Ureter (tissue), 1 donor: ENCODE results near the gene MCEMP1. TPM values are rescaled to one million over a fixed set of nuclear protein-coding genes. Genes with fewer than 3 reads are reported as not detected.

Experiments
- DNase-seq: peaks from one replicate; pipeline ENCODE4 v3.0.0-alpha.2; 2020; ENCODE audit warnings: low spot score
- total RNA-seq: library from RNA; stranded (reverse); gene quantifications from one replicate; pipeline ENCODE4 v1.2.4, GENCODE V29; 2023
- donor health status: DM: yes; HTN: yes; CAD: no.

MCEMP1 gene
- total RNA-seq, 1 donor from 2014 or later = not detected

DNA sequence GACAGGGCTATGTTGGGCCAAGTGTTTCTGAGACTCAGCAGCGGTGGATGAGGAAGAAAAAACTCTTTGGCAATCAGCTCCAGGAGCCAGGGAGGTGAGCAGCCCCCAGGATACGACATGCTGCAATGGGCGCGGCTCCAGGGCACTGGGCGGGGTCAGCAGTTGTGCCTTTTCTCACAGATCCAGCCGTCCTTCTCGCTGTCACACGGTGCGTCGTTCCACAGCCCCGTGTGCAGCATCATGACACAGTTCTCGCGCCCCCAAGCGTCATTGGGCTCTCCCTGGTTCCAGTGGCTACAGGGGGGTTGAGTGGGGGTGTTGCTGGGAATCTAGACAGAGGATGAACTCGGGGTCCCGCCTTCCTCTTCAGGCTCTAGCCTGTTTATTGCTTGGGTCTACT is 52.3 kb downstream of the MCEMP1 start:
- no peak for DNase-seq

Other genes starting within 250 kb of the MCEMP1 start
- 7.8 TPM for gene PEX11G, start 188.1 kb upstream of the MCEMP1 start, total RNA-seq
- gene ZNF358, start 161.0 kb upstream of the MCEMP1 start, total RNA-seq = 34.3 TPM
- 20.0 TPM for gene MCOLN1, start 154.5 kb upstream of the MCEMP1 start, total RNA-seq
- 79.5 TPM for gene PNPLA6, start 141.4 kb upstream of the MCEMP1 start, total RNA-seq
- 29.3 TPM for gene CAMSAP3, start 81.2 kb upstream of the MCEMP1 start, total RNA-seq
- gene XAB2, start 47.5 kb upstream of the MCEMP1 start, total RNA-seq = 39.0 TPM
- 66.7 TPM for gene PET100, start 47.3 kb upstream of the MCEMP1 start, total RNA-seq
- gene PCP2, start 43.4 kb upstream of the MCEMP1 start, total RNA-seq = 1.7 TPM
- 122 TPM for gene STXBP2, start 40.0 kb upstream of the MCEMP1 start, total RNA-seq
- not detected for gene RETN, start 8.0 kb upstream of the MCEMP1 start, total RNA-seq
- 80.8 TPM for gene TRAPPC5, start 3.7 kb downstream of the MCEMP1 start, total RNA-seq
- gene FCER2, start 25.0 kb downstream of the MCEMP1 start, total RNA-seq = not detected
- 0.57 TPM for gene CLEC4G, start 55.0 kb downstream of the MCEMP1 start, total RNA-seq
- 3.3 TPM for gene CD209, start 70.4 kb downstream of the MCEMP1 start, total RNA-seq
- not detected for gene CLEC4M, start 86.2 kb downstream of the MCEMP1 start, total RNA-seq
- gene EVI5L, start 153.1 kb downstream of the MCEMP1 start, total RNA-seq = 15.9 TPM
- 2.0 TPM for gene PRR36, start 197.3 kb downstream of the MCEMP1 start, total RNA-seq
- 8.5 TPM for gene LRRC8E, start 211.4 kb downstream of the MCEMP1 start, total RNA-seq
- gene MAP2K7, start 226.8 kb downstream of the MCEMP1 start, total RNA-seq = 35.1 TPM
- 2.2 TPM for gene TGFBR3L, start 237.7 kb downstream of the MCEMP1 start, total RNA-seq
- gene SNAPC2, start 243.2 kb downstream of the MCEMP1 start, total RNA-seq = 21.0 TPM
- gene CTXN1, start 249.0 kb downstream of the MCEMP1 start, total RNA-seq = 2.2 TPM